ENCODE measurements around the gene CNTN4. TPM values are rescaled to one million over a fixed set of nuclear protein-coding genes. Genes with fewer than 3 reads are reported as not detected.

The CNTN4 gene
- total RNA-seq, 2 experiments from 2014 or later = not detected

- H3K36me3 Mint-ChIP-seq (ENCODE audit: low read depth) = no peaks in the 10 kb centered on the region
- ATAC-seq (no peak), DNase-seq (no peak)
- POLR2A ChIA-PET = no interaction called here
- intact Hi-C loops (cut with micrococcal nuclease) = no loop called here
- H3K4me1 Mint-ChIP-seq (ENCODE audit: low read depth) = no peaks in the 10 kb centered on the region
- peaks cover 1% of the 10 kb centered on the region for H3K27me3 Mint-ChIP-seq
- H3K4me3 Mint-ChIP-seq = no peak overlapping the region
- no peaks in the 10 kb centered on the region for H3K9me3 Mint-ChIP-seq
- no peak overlapping the region for H3K27ac Mint-ChIP-seq
- CTCF ChIA-PET = no interaction called here
- no peak for TF ChIP-seq CTCF (IDR thresholded peaks at IDR 0.05)
These were observed 60.2 kb downstream of the CNTN4 start for GRCh38 chr3:2158828-2159227.

GRCh38 chr3:2166552-2166951 lies 67.9 kb downstream of the CNTN4 start:
- Mint-ChIP-seq H3K4me3 (no peak overlapping the region), H3K9me3 (no peaks in the 10 kb centered on the region), H3K4me1 (ENCODE audit: low read depth) (no peaks in the 10 kb centered on the region), H3K27ac (no peak overlapping the region), H3K36me3 (ENCODE audit: low read depth) (no peaks in the 10 kb centered on the region), H3K27me3 (no peaks in the 10 kb centered on the region)
- DNase-seq = no peak
- no peak for TF ChIP-seq CTCF (IDR thresholded peaks at IDR 0.05)
- POLR2A ChIA-PET = no interaction called here
- no peak for ATAC-seq
- CTCF ChIA-PET = no interaction called here
- intact Hi-C loops (cut with micrococcal nuclease) = no loop called here

GRCh38 chr3:2172561-2173171 lies 74.0 kb downstream of the CNTN4 start:
- H3K27me3 Mint-ChIP-seq = no peaks in the 10 kb centered on the region
- no peak for DNase-seq
- TF ChIP-seq CTCF (IDR thresholded peaks at IDR 0.05) = no peak
- no peaks in the 10 kb centered on the region for H3K36me3 Mint-ChIP-seq (ENCODE audit: low read depth)
- intact Hi-C loops (cut with micrococcal nuclease) = no loop called here
- H3K27ac Mint-ChIP-seq = no peak overlapping the region
- POLR2A ChIA-PET = no interaction called here
- no peaks in the 10 kb centered on the region for H3K4me1 Mint-ChIP-seq (ENCODE audit: low read depth)
- no peak for ATAC-seq
- no peaks in the 10 kb centered on the region for H3K9me3 Mint-ChIP-seq
- no peak overlapping the region for H3K4me3 Mint-ChIP-seq
- CTCF ChIA-PET = interaction anchor here (1.1 kb wide), 1 partner anchor 18 kb away, joined by 3 read pairs; no protein-coding TSS in a partner anchor

- no peak for DNase-seq
- no peaks in the 10 kb centered on the region for H3K27me3 Mint-ChIP-seq
These were observed 82.0 kb downstream of the CNTN4 start for GRCh38 chr3:2180634-2181033.

More at GRCh38 chr3:2180634-2181033, 82.0 kb downstream of the CNTN4 start:
- no peak overlapping the region for H3K4me3 Mint-ChIP-seq
- POLR2A ChIA-PET = no interaction called here
- CTCF ChIA-PET = no interaction called here
- intact Hi-C loops (cut with micrococcal nuclease) = no loop called here
- ATAC-seq = no peak
- H3K27ac Mint-ChIP-seq = no peak overlapping the region
- TF ChIP-seq CTCF (IDR thresholded peaks at IDR 0.05) = no peak
- H3K4me1 Mint-ChIP-seq (ENCODE audit: low read depth) = no peaks in the 10 kb centered on the region
- no peaks in the 10 kb centered on the region for H3K9me3 Mint-ChIP-seq
- no peaks in the 10 kb centered on the region for H3K36me3 Mint-ChIP-seq (ENCODE audit: low read depth)
